Heart left ventricle (tissue), 16 donors: ENCODE results near the gene GPR160. TPM values are rescaled to one million over a fixed set of nuclear protein-coding genes. Genes with fewer than 3 reads are reported as not detected.
"Not testable (repeated sequence)": the region's sequence is repeated elsewhere in the genome, so short reads cannot be mapped to it uniquely, and the experiment has no call there.

Source experiments
- ATAC-seq, 4 donors: fragments of 200-7000 bp; cut with Tn5 transposase; one replicate each; pipeline ENCODE4 v1.9.1; 2020 to 2022; ENCODE audit warnings: moderate library complexity in 4 of 4, mild to moderate bottlenecking in 3 of 4, moderate number of reproducible peaks in 1 of 4
- DNase-seq, 5 donors: peaks; one replicate each; pipeline ENCODE4 v3.0.0-alpha.2; 2020
- H3K27ac ChIP-seq, 12 donors: fragments of 200-600 bp; sonication (generic) in 4 of 12; one replicate each; pipeline versions ENCODE4 v1.5.0 to v1.8.0; 2016 to 2022; ENCODE audit warnings: mild to moderate bottlenecking in 2 of 12
- H3K27me3 ChIP-seq, 9 donors: fragments of 200-600 bp; sonication (generic) in 2 of 9; one replicate each; pipeline versions ENCODE4 v1.5.1 to v1.8.0; 2016 to 2022; ENCODE audit warnings: mild to moderate bottlenecking in 3 of 9
- H3K36me3 ChIP-seq, 9 donors: fragments of 200-600 bp; sonication (generic) in 2 of 9; one replicate each; pipeline versions ENCODE4 v1.5.0 to v1.8.0; 2018 to 2022; ENCODE audit warnings: mild to moderate bottlenecking in 2 of 9
- H3K4me1 ChIP-seq, 12 donors: fragments of 200-600 bp; sonication (generic) in 4 of 12; one replicate each; pipeline versions ENCODE4 v1.5.0 to v1.8.0; 2016 to 2022; ENCODE audit warnings: mild to moderate bottlenecking in 3 of 12
- H3K4me3 ChIP-seq, 12 donors: fragments of 200-600 bp; sonication (generic) in 4 of 12; one replicate each; pipeline versions ENCODE4 v1.5.0 to v1.8.0; 2017 to 2022; ENCODE audit warnings: mild to moderate bottlenecking in 9 of 12, moderate library complexity in 4 of 12
- H3K9me3 ChIP-seq, 12 donors: fragments of 200-600 bp; sonication (generic) in 4 of 12; one replicate each; pipeline versions ENCODE4 v1.5.0 to v1.8.0; 2016 to 2022; ENCODE audit warnings: mild to moderate bottlenecking in 1 of 12
- POLR2A ChIP-seq, 2 donors: fragments of 450-650 bp; IDR thresholded peaks; one replicate each; pipeline ENCODE4 v1.6.1; 2017; ENCODE audit warnings: antibody characterized with exemption in 2 of 2, mild to moderate bottlenecking in 2 of 2, moderate library complexity in 2 of 2
- WGBS, 4 donors: extraction: QIAGEN DNeasy Blood & Tissue Kit in 2 of 4; methylation state at CpG; one replicate each; pipeline versions ENCODE4 v1.1.5 to v1.1.7; 2013 to 2018; 5-methylcytosine and 5-hydroxymethylcytosine counted together
- intact Hi-C, 10 donors: fragments of 100-400 bp; cut with DNase I; formaldehyde crosslinking; loops; one replicate each; pipeline versions ENCODE4 v1.11.1 to v1.14.2; 2022
- polyA plus RNA-seq, 2 donors: library from polyadenylated mRNA; stranded (reverse); fragments of 200-250 nt; gene quantifications; one replicate each; pipeline ENCODE4 v1.2.3, GENCODE V29; 2013
- total RNA-seq, 9 donors: library from RNA; depleted of rRNA in 2 of 9; stranded (reverse); fragments of >200 nt in 2 of 9; fragmentation: NEBNext Ultra II Directional in 3 of 9; extraction: Animal tissue kit (Norgen Biotek cat#: 25700) in 3 of 9; gene quantifications; one replicate each; pipeline versions ENCODE4 v1.1.0 to v1.2.4, GENCODE V29; 2016 to 2023
- TF ChIP-seq, protein P1 (sequence below), 12 donors: fragments of 200-600 bp; sonication (generic) in 4 of 12; IDR thresholded peaks; one replicate each; pipeline versions ENCODE4 v1.5.0 to v1.8.0; 2018 to 2022; ENCODE audit warnings: antibody characterized with exemption in 12 of 12, mild to moderate bottlenecking in 5 of 12
- donor health status: ischemic (EF 13 %, LVEDD 7.1; RV severe dilation, severe dysfunction).
- donor health status: healthy with polysubstance abuse.
- donor health status: DM: no; HTN: yes; CAD: no.
- donor health status: DM: no; HTN: no; CAD: no.
- donor health status: ischemic (EF 25% LVEDD 6.9; RV normal size, moderate dysfunction).
- donor health status: ischemic (EF 25% LVEDD 5.7; RV mildly dilated, moderate dysfunction).
- donor health status: healthy.
- donor health status: DM: yes; HTN: yes; CAD: no.
- donor health status: ischemic (EF 35%, LVEDD 5.7; RV mildly dilated, moderate dysfunction).
- donor health status: nonischemic (EF 11% LVEDD 7.7; RV severe dilation, severe dysfunction).
- donor health status: DM: yes; HTN: yes; CAD: no.
- donor health status: PGD.
- donor health status: ischemic (EF 29% LVEDD 5.4; RV normal size, mild dysfunction).
- donor health status: nonischemic (EF 23%, LVEDD 6.1; RV moderate dilation, normal function).

Gene GPR160
- total and polyA plus RNA-seq, 11 donors, result 0.28 to 2.6 (median 0.99) TPM

DNA sequence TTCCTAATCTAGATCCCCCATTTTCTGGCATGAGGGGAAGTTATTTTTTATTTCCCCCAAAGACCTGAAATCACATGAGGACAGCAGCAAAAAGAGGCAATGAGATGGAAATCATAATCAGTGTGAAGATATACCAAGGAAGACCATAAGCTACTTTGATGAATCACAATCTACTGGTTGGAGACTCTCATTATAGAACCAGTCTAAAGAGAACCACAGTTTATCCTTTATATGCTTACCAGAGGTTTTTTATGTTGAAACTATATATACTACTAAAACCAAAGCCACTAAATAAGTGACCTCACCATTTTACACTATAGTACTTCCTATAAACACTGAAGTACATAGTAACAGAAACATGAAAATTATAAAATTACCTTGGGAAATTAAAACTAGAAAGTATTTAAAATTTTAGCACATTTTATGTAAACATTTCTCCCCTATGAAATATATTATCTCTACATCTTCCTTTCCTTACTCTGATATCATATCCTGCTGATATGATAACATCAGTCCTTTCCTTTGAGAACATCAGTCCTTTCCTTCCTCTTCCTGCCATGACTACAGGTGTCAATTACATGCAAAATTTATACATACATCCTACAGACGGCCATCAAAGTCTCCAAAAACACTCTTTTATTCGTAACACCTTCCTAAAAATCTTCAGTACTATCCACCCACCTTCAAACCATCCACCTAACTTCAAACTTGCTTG, 71.9 kb downstream of the GPR160 start:
- H3K27ac ChIP-seq, result no peak overlapping the region
- intact Hi-C loops, result loop anchor here in 2 of 10 donors (5.0 to 10.0 kb wide), 2 partner anchors 125 to 127 kb away; no protein-coding TSS in a partner anchor

DNA sequence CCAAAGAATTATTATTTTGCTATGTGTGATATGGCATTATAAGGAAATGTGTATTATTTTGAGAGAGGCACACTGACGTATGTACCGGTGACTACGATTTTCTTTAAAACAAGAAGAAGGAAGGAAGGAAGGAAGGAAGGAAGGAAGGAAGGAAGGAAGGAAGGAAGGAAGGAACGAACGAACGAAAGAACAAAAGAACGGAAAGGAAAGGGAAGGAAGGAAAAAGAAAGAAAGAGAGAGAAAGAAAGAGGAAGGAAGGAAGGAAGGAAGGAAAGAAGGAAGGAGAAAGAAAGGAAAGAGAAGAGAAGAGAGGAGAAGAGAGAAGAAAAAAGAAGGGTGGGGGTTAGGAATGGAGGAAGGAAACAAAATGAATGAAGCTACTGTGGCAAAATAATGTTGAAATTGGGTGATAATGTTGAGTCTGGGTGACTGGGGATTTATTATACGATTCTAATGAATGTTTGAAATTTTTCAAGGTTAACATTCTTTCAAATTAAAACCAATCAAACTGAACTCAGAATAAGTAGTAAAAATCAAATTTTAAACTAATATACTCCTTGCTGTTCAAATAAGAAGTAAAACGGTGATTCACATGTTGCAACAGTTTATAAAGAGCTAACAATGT, 73.5 kb downstream of the GPR160 start:
- 74 to 83% (median 79%) methylated on average over 9 of the region's 9 CpGs for WGBS, 4 donors

More for the DNA sequence above, 71.9 kb downstream of the GPR160 start:
- TF ChIP-seq POLR2A (IDR thresholded peaks at IDR 0.05), result no peak
- Histone ChIP-seq H3K36me3 (peaks cover 0 to 96% (median 77%) of the 10 kb centered on the region in 9 donors), H3K9me3 (no peaks in the 10 kb centered on the region), H3K4me3 (no peak overlapping the region), H3K4me1 (peaks cover 0 to 14% (median 0%) of the 10 kb centered on the region in 12 donors), H3K27me3 (no peaks in the 10 kb centered on the region)
- ATAC-seq (no peak), DNase-seq (no peak)
- 78 to 87% (median 81%) methylated on average over 2 of the region's 2 CpGs for WGBS, 4 donors

DNA sequence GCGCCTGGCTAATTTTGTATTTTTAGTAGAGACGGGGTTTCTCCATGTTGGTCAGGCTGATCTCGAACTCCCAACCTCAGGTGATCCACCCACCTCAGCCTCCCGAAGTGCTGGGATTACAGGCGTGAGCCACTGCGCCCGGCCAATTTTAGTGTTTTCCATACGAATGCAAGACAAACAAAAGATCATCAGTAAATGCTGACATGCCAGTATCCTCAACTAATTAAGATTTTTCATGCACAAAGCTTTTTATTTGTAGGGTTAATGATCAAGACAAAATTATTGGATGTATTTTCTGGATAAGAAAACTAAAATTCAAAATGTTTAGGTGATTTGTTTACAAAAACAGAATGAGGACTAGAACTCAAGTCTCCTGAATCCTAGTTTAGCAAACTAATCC, 76.4 kb downstream of the GPR160 start:
- H3K27ac ChIP-seq, H3K4me1 ChIP-seq, H3K9me3 ChIP-seq, ATAC-seq, DNase-seq, H3K27me3 ChIP-seq, H3K4me3 ChIP-seq: not testable (repeated sequence)
- H3K36me3 ChIP-seq, result peaks cover 0 to 99% (median 90%) of the 10 kb centered on the region in 9 donors
- WGBS, 4 donors, result 92 to 99% (median 99%) methylated on average over 8 of the region's 8 CpGs
- intact Hi-C loops, result loop anchor here in 1 of 10 donors (10.0 kb wide), 1 partner anchor 129 kb away; no protein-coding TSS in a partner anchor

More for the DNA sequence above, 73.5 kb downstream of the GPR160 start:
- intact Hi-C loops, result loop anchor here in 1 of 10 donors (10.0 kb wide), 1 partner anchor 126 kb away; no protein-coding TSS in a partner anchor
- H3K36me3 ChIP-seq, result peaks cover 0 to 96% (median 77%) of the 10 kb centered on the region in 9 donors
- TF ChIP-seq POLR2A (IDR thresholded peaks at IDR 0.05), result no peak
- TF ChIP-seq, protein P1, sequence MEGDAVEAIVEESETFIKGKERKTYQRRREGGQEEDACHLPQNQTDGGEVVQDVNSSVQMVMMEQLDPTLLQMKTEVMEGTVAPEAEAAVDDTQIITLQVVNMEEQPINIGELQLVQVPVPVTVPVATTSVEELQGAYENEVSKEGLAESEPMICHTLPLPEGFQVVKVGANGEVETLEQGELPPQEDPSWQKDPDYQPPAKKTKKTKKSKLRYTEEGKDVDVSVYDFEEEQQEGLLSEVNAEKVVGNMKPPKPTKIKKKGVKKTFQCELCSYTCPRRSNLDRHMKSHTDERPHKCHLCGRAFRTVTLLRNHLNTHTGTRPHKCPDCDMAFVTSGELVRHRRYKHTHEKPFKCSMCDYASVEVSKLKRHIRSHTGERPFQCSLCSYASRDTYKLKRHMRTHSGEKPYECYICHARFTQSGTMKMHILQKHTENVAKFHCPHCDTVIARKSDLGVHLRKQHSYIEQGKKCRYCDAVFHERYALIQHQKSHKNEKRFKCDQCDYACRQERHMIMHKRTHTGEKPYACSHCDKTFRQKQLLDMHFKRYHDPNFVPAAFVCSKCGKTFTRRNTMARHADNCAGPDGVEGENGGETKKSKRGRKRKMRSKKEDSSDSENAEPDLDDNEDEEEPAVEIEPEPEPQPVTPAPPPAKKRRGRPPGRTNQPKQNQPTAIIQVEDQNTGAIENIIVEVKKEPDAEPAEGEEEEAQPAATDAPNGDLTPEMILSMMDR (IDR thresholded peaks at IDR 0.05), result no peak
- ATAC-seq, result no peak
- no peaks in the 10 kb centered on the region for H3K27me3 ChIP-seq
- peaks cover 0 to 14% (median 0%) of the 10 kb centered on the region in 12 donors for H3K4me1 ChIP-seq
- no peak for DNase-seq
- H3K9me3 ChIP-seq, result no peaks in the 10 kb centered on the region
- no peak overlapping the region for H3K4me3 ChIP-seq
- no peak overlapping the region for H3K27ac ChIP-seq

DNA sequence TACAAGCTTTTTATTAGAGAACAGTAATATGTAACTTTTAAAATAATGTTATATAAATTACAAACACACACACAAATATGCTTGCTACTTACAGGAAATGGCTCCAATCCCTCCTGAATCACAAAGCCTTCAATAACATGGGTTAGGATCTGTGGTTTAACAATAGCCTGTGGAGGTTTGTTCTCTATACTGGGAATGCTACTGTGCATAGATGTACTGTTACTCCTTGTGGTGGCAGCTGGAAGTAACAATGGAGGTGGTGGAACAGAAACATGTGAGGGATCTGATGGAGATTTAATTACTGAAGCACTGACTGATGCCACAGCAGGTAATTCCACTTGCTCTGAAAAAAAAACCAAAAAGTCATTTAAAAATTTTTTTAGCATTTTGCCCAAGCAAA, 79.3 kb downstream of the GPR160 start:
- H3K9me3 ChIP-seq, result no peaks in the 10 kb centered on the region
- DNase-seq (no peak), ATAC-seq (no peak)
- no peaks in the 10 kb centered on the region for H3K4me1 ChIP-seq
- H3K36me3 ChIP-seq, result peaks cover 0 to 100% (median 97%) of the 10 kb centered on the region in 9 donors
- no peaks in the 10 kb centered on the region for H3K27me3 ChIP-seq
- no peak overlapping the region for H3K4me3 ChIP-seq
- no peak for TF ChIP-seq POLR2A (IDR thresholded peaks at IDR 0.05)
- TF ChIP-seq, protein P1 (IDR thresholded peaks at IDR 0.05), result no peak
- no peak overlapping the region for H3K27ac ChIP-seq
- intact Hi-C loops, result loop anchor here in 1 of 10 donors (10.0 kb wide), 1 partner anchor 132 kb away; no protein-coding TSS in a partner anchor
